A673 (cell line): Measurements from ENCODE around the gene CYTH3. TPM values are rescaled to one million over a fixed set of nuclear protein-coding genes. Genes with fewer than 3 reads are reported as not detected.
A peak's percentile ranks its signal among the peaks of the same experiment; 100 is the strongest.

Experiments
- BruUV-seq: library from RNA; stranded (reverse); fragments of 400-500 nt; replicated peaks from 2 replicates; lab custom pipeline; 2021; lab: Mats Ljungman, UMichigan
- CTCF ChIA-PET: fragments of 300-600 bp; sonication (Branson Sonifier 250); formaldehyde crosslinking; loops from one replicate; lab custom pipeline; 2022; ENCODE audit warnings: antibody characterized with exemption; lab: Charles Lee
- POLR2A ChIA-PET: fragments of 300-600 bp; sonication (Branson Sonifier 250); formaldehyde crosslinking; loops from one replicate; lab custom pipeline; 2022; ENCODE audit warnings: antibody characterized with exemption; ENCODE audit not compliant: low non-redundant PET; lab: Charles Lee
- DNase-seq: peaks from one replicate; pipeline ENCODE4 v3.0.0-alpha.2; 2015; ENCODE audit warnings: low spot score
- H3K27ac ChIP-seq: fragments of 200-600 bp; sonication (generic); 2 replicates; pipeline ENCODE4 v1.5.1; 2016; ENCODE audit warnings: mixed run types, low read depth, mild to moderate bottlenecking, mixed read lengths, antibody characterized with exemption, low read length; ENCODE audit not compliant: poor library complexity, severe bottlenecking
- H3K27me3 ChIP-seq: fragments of 200-600 bp; sonication (generic); replicated peaks from 2 replicates; pipeline ENCODE4 v1.6.1; 2017; ENCODE audit warnings: mixed run types, low read depth, mild to moderate bottlenecking, mixed read lengths, antibody characterized with exemption, low read length; ENCODE audit not compliant: insufficient read depth, poor library complexity
- H3K36me3 ChIP-seq: fragments of 200-600 bp; sonication (generic); 2 replicates; pipeline ENCODE4 v1.6.1; 2016; ENCODE audit warnings: mixed run types, mild to moderate bottlenecking, mixed read lengths, antibody characterized with exemption, low read length; ENCODE audit not compliant: insufficient read depth, poor library complexity, severe bottlenecking
- H3K4me1 ChIP-seq: fragments of 200-600 bp; sonication (generic); 2 replicates; pipeline ENCODE4 v1.6.1; 2017; ENCODE audit warnings: mixed run types, mild to moderate bottlenecking, mixed read lengths, antibody characterized with exemption, low read length; ENCODE audit not compliant: insufficient read depth, poor library complexity, severe bottlenecking
- H3K4me3 ChIP-seq: fragments of 200-600 bp; sonication (generic); 2 replicates; pipeline ENCODE4 v1.5.1; 2016; ENCODE audit warnings: low read depth, mixed run types, mild to moderate bottlenecking, mixed read lengths, low read length; ENCODE audit not compliant: poor library complexity, severe bottlenecking
- H3K9me3 ChIP-seq: fragments of 200-600 bp; sonication (generic); 2 replicates; pipeline ENCODE4 v1.6.1; 2016; ENCODE audit warnings: mixed run types, low read depth, mild to moderate bottlenecking, mixed read lengths, antibody characterized with exemption, low read length; ENCODE audit not compliant: poor library complexity, severe bottlenecking
- EZH2 ChIP-seq: fragments of 200-600 bp; sonication (generic); IDR thresholded peaks from 2 replicates; pipeline ENCODE4 v1.6.1; 2017; ENCODE audit warnings: borderline replicate concordance, low read depth, mild to moderate bottlenecking, mixed read lengths, antibody characterized with exemption, low read length; ENCODE audit not compliant: poor library complexity, severe bottlenecking
- intact Hi-C: fragments of 100-400 bp; cut with micrococcal nuclease; formaldehyde crosslinking; loops from one replicate; pipeline ENCODE4 v1.10.0; 2022; ENCODE audit not compliant: unreplicated experiment
- total RNA-seq: library from RNA; stranded (reverse); gene quantifications from 2 replicates; pipeline ENCODE4 v1.2.3, GENCODE V29; 2021
- TF ChIP-seq, protein P1 (sequence below): fragments of 300-800, 200-600 bp; sonication (generic); conservative IDR thresholded peaks from 2 replicates; pipeline ENCODE4 v1.5.1; 2017; ENCODE audit warnings: low read depth, mild to moderate bottlenecking, antibody characterized with exemption, low read length, moderate library complexity, mixed read lengths

The CYTH3 gene
- total RNA-seq, 1 experiment from 2014 or later, result 20.2 TPM

- no peak overlapping the region for H3K27ac ChIP-seq
- no peak overlapping the region for H3K4me3 ChIP-seq
- H3K9me3 ChIP-seq, result no peaks in the 10 kb centered on the region
- intact Hi-C loops, result no loop called here
- no peak for DNase-seq
- POLR2A ChIA-PET, result no interaction called here
- H3K4me1 ChIP-seq, result peaks cover 42% of the 10 kb centered on the region
- TF ChIP-seq, protein P1, sequence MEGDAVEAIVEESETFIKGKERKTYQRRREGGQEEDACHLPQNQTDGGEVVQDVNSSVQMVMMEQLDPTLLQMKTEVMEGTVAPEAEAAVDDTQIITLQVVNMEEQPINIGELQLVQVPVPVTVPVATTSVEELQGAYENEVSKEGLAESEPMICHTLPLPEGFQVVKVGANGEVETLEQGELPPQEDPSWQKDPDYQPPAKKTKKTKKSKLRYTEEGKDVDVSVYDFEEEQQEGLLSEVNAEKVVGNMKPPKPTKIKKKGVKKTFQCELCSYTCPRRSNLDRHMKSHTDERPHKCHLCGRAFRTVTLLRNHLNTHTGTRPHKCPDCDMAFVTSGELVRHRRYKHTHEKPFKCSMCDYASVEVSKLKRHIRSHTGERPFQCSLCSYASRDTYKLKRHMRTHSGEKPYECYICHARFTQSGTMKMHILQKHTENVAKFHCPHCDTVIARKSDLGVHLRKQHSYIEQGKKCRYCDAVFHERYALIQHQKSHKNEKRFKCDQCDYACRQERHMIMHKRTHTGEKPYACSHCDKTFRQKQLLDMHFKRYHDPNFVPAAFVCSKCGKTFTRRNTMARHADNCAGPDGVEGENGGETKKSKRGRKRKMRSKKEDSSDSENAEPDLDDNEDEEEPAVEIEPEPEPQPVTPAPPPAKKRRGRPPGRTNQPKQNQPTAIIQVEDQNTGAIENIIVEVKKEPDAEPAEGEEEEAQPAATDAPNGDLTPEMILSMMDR, result no peak
- TF ChIP-seq EZH2, result no peak
- CTCF ChIA-PET, result interaction anchor here (0.6 kb wide), 1 partner anchor 460 kb away, joined by 5 read pairs; no protein-coding TSS in a partner anchor
- no TSS peak for BruUV-seq
- H3K36me3 ChIP-seq, result no peaks in the 10 kb centered on the region
- no peaks in the 10 kb centered on the region for H3K27me3 ChIP-seq
Observed at GRCh38 chr7:6261699-6262098, 10.7 kb downstream of the CYTH3 start.

DNA sequence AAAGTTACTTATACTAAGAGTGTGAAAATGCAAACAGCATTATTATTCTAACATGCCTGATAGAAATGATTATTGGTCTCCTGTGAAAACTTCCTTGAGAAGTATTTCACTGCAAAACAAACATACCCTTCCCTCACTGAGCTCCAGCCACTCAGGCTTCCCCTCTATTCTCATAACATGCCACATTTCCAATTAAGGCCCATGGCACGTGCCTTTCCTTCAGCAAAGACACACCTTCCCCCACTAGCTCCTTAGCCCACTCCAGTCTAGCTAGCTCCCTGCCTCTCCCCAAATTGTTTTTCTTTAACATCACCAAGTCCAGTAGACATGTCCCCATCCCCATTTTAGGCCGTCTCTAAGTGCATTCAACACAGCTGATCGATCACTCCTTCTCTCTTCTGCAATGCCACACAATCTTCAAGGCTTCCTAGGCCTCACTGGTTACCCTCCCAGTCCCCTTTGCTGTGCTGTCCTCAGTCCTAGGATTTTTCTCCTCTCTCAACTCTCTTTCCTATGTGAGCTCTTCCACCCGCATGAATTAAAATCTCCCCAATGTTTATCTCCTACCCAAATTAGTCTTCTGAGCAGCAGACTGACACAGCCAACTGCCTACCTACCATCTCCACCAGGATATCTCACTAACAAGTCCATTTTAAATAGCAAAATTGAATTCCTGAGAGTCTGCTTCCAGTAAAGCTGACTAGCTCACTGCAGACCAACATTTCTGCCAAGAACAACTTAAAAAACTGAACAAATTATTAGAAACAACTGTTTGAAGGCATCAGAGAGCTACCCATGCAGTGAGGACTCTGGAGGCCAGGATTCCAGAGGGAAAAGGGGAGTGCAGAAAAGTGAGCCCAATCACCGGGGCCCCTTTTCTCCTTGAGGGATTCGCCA is 11.9 kb downstream of the CYTH3 start:
- BruUV-seq, result no TSS peak
- Histone ChIP-seq H3K27me3 (no peaks in the 10 kb centered on the region), H3K4me1 (peaks cover 52% of the 10 kb centered on the region), H3K36me3 (no peaks in the 10 kb centered on the region), H3K4me3 (no peak overlapping the region), H3K27ac (peak overlapping the region; percentile 9), H3K9me3 (no peaks in the 10 kb centered on the region)
- DNase-seq, result no peak
- TF ChIP-seq, protein P1, result no peak
- no peak for TF ChIP-seq EZH2
- intact Hi-C loops, result no loop called here
- POLR2A ChIA-PET, result no interaction called here
- CTCF ChIA-PET, result no interaction called here

DNA sequence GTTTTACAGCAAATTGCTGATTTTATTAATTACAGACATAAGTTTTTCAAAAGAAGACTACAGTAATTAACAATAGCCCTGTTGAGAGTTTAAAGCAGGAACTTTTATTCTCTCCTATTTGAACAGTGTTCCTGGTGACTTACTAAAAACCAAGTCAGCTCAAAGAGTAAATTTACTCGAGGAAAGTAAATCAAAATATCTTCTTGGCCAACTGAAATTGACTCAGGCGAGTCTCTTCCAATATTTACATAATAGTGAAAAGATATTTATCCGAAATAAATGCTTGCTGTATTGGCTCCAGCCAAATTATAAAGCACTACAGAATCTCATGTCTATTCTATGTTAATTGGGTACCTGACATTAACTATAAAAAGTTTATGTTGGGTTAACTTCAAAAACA is 13.2 kb downstream of the CYTH3 start:
- no TSS peak for BruUV-seq
- Histone ChIP-seq H3K27ac (peak overlapping the region; percentile 26), H3K36me3 (no peaks in the 10 kb centered on the region), H3K27me3 (no peaks in the 10 kb centered on the region), H3K9me3 (no peaks in the 10 kb centered on the region), H3K4me3 (no peak overlapping the region), H3K4me1 (peaks cover 63% of the 10 kb centered on the region)
- ChIA-PET CTCF (no interaction called here), POLR2A (no interaction called here)
- no peak for DNase-seq
- intact Hi-C loops, result no loop called here
- TF ChIP-seq EZH2, result no peak
- TF ChIP-seq, protein P1, result no peak
